Endothelial cell of umbilical vein (primary cell): Measurements from ENCODE around the gene CISH. TPM values are rescaled to one million over a fixed set of nuclear protein-coding genes. Genes with fewer than 3 reads are reported as not detected.

ENCODE experiments used
- BruUV-seq: library from RNA; stranded (reverse); fragments of 400-500 nt; replicated peaks from 2 replicates; lab custom pipeline; 2021; lab: Mats Ljungman, UMichigan
- CTCF ChIA-PET: fragments of 300-600, 350-600 bp; sonication (Branson Sonifier 250); formaldehyde crosslinking; loops from one replicate; lab custom pipeline; 2021; ENCODE audit warnings: antibody characterized with exemption, inconsistent platforms; lab: Charles Lee
- POLR2A ChIA-PET: fragments of 300-600, 350-600 bp; sonication (Branson Sonifier 250); formaldehyde crosslinking; loops from one replicate; lab custom pipeline; 2021; ENCODE audit warnings: antibody characterized with exemption, inconsistent platforms; lab: Charles Lee
- DNase-seq: peaks from one replicate; pipeline ENCODE4 v3.0.0-alpha.2; 2011; ENCODE audit warnings: low read depth, low spot score
- FAIRE-seq: peaks from 2 replicates; lab custom pipeline; 2011; peaks lifted over from hg19 to GRCh38; lab: Jason Lieb, UNC
- H2AFZ ChIP-seq: 2 replicates; pipeline ENCODE4 v1.6.0; 2012; ENCODE audit warnings: low read depth, low read length, control low read depth, inconsistent platforms
- H3K27ac ChIP-seq: 2 replicates; pipeline ENCODE4 v1.5.1; 2011; ENCODE audit warnings: low read depth, mild to moderate bottlenecking, control low read depth, low read length, moderate library complexity; ENCODE audit not compliant: insufficient read depth
- H3K27me3 ChIP-seq, 2 experiments: 2 replicates each; pipeline versions ENCODE4 v1.6.0 to v1.6.1; 2011; ENCODE audit warnings: low read length in 2 of 2, mixed read lengths in 1 of 2; ENCODE audit not compliant: control insufficient read depth in 2 of 2, insufficient read depth in 2 of 2
- H3K36me3 ChIP-seq, 2 experiments: 2 replicates in 1 of 2; 3 replicates in 1 of 2; pipeline ENCODE4 v1.5.1; 2011; ENCODE audit warnings: low read length in 2 of 2, mild to moderate bottlenecking in 1 of 2, moderate library complexity in 1 of 2; ENCODE audit not compliant: control insufficient read depth in 2 of 2, insufficient read depth in 2 of 2; ENCODE audit errors: extremely low read depth in 1 of 2
- H3K4me1 ChIP-seq: 3 replicates; pipeline ENCODE4 v1.5.1; 2011; ENCODE audit warnings: mild to moderate bottlenecking, low read length; ENCODE audit not compliant: control insufficient read depth, insufficient read depth; ENCODE audit errors: extremely low read depth
- H3K4me2 ChIP-seq: 2 replicates; pipeline ENCODE4 v1.6.1; 2011; ENCODE audit warnings: low read length, control low read depth, mixed read lengths; ENCODE audit not compliant: insufficient read depth
- H3K4me3 ChIP-seq, 3 experiments: fragments of 200-600 bp in 1 of 3; sonication (generic), shearing (Covaris generic) in 1 of 3; replicated peaks in 1 of 3; 2 replicates each; pipeline ENCODE4 v1.5.1; 2011 to 2016; ENCODE audit warnings: control low read depth in 3 of 3, low read length in 3 of 3, mild to moderate bottlenecking in 2 of 3, inconsistent platforms in 1 of 3, low read depth in 1 of 3, moderate library complexity in 1 of 3; ENCODE audit not compliant: insufficient read depth in 1 of 3
- H3K79me2 ChIP-seq: 2 replicates; pipeline ENCODE4 v1.6.0; 2012; ENCODE audit warnings: low read length, inconsistent platforms; ENCODE audit not compliant: control insufficient read depth, insufficient read depth
- H3K9ac ChIP-seq: replicated peaks from 2 replicates; pipeline ENCODE3; 2011; ENCODE audit warnings: low read length, control low read depth; ENCODE audit not compliant: insufficient read depth; ENCODE audit errors: extremely low read depth
- H3K9me1 ChIP-seq: replicated peaks from 3 replicates; pipeline ENCODE4 v1.6.0; 2011; ENCODE audit warnings: mild to moderate bottlenecking, low read length; ENCODE audit not compliant: control insufficient read depth, insufficient read depth; ENCODE audit errors: extremely low read depth
- H3K9me3 ChIP-seq: replicated peaks from 2 replicates; pipeline ENCODE4 v1.5.1; 2012; ENCODE audit warnings: low read length, inconsistent platforms; ENCODE audit not compliant: control insufficient read depth, insufficient read depth
- H4K20me1 ChIP-seq: replicated peaks from 2 replicates; pipeline ENCODE3; 2011; ENCODE audit warnings: mild to moderate bottlenecking, low read length; ENCODE audit not compliant: control insufficient read depth, insufficient read depth; ENCODE audit errors: extremely low read depth
- EZH2 ChIP-seq: IDR thresholded peaks from 2 replicates; pipeline ENCODE4 v1.6.1; 2012; ENCODE audit warnings: borderline replicate concordance, low read depth, mild to moderate bottlenecking, moderate library complexity, low read length, inconsistent platforms; ENCODE audit not compliant: severe bottlenecking
- FOS ChIP-seq: IDR thresholded peaks from 2 replicates; pipeline ENCODE4 v1.6.1; 2011; ENCODE audit warnings: mild to moderate bottlenecking, low read length, moderate library complexity, borderline replicate concordance; ENCODE audit not compliant: insufficient read depth
- JUN ChIP-seq: IDR thresholded peaks from 2 replicates; pipeline ENCODE4 v1.6.1; 2011; ENCODE audit warnings: borderline replicate concordance, low read depth; ENCODE audit not compliant: insufficient read length, insufficient read depth
- MYC ChIP-seq: IDR thresholded peaks from one replicate; pipeline ENCODE4 v1.6.1; 2011; ENCODE audit warnings: mild to moderate bottlenecking, low read depth, low read length
- POLR2A ChIP-seq: IDR thresholded peaks from 2 replicates; pipeline ENCODE4 v1.6.1; 2012; ENCODE audit warnings: low read depth, mild to moderate bottlenecking, control low read depth, low read length
- dilution Hi-C: fragments of 300-500 bp; cut with MboI; formaldehyde crosslinking; loops from one replicate; pipeline ENCODE4 v1.15.0; 2019; ENCODE audit warnings: low sequenced_read_pairs; ENCODE audit not compliant: extremely low pct_ligation_motif_present
- intact Hi-C: fragments of 100-400 bp; cut with micrococcal nuclease; formaldehyde crosslinking; loops from one replicate; pipeline ENCODE4 v1.10.0; 2022
- polyA plus RNA-seq, 4 experiments: library from polyadenylated mRNA; depleted of rRNA in 3 of 4; stranded (reverse) in 3 of 4; unstranded in 1 of 4; fragments of >200 nt; gene quantifications; 2 replicates each; pipeline versions ENCODE4 v1.2.1 to v1.2.3, GENCODE V29; 2011 to 2012; ENCODE audit warnings: missing spikeins in 1 of 4
- total RNA-seq: library from RNA; stranded (reverse); gene quantifications from 2 replicates; pipeline ENCODE4 v1.2.3, GENCODE V29; 2021
- TF ChIP-seq, protein P1 (sequence below): IDR thresholded peaks from 2 replicates; pipeline ENCODE4 v1.6.1; 2011; ENCODE audit not compliant: insufficient read depth, insufficient read length
- TF ChIP-seq, protein P2 (sequence below), 2 donors: IDR thresholded peaks; 1 replicate in 1 of 2; 2 replicates in 1 of 2; pipeline ENCODE4 v1.5.1; 2011; ENCODE audit warnings: low read length in 2 of 2, mild to moderate bottlenecking in 2 of 2, moderate library complexity in 2 of 2, control low read depth in 1 of 2, inconsistent platforms in 1 of 2, low read depth in 1 of 2; ENCODE audit not compliant: insufficient read depth in 1 of 2; ENCODE audit errors: extremely low read depth in 1 of 2

CISH gene
- total and polyA plus RNA-seq, 2 donors (not counting 3 experiments of a cell fraction or from before 2014, with no cell fraction given): 2.2 to 4.1 TPM

DNA sequence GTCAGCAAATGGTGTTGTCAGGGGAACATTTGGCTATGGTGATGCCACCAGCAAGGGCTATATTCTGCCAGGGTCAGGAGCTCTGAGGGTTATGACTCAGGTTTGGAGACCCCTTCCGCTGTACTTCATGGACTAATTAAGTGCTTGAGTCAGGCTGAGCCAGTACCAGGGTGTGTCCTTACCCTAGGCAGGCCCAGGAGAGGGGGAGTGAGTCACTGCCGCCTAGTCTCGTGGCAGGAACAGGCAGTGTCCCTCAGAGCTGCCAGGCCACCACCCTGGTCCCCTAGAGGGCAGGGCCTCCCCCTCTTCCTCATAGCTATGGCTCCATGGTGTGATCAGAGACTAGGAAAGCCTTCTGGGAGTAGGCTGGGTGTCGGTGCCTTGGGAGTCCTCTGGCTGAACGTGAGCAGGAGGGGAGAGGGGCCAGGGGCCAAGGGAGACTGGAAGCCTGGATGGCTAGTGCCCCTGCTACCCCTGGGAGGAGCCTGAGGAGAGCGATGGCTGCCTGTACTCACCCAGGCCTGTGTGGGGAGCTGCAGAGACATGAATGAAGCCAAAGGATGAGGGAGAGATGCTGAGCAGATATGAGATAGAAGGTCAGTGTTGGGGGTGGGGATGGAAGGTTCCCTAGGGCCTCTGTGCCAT is 16.0 kb upstream of the CISH start:
- no peak for TF ChIP-seq FOS
- no peak for TF ChIP-seq MYC
- TF ChIP-seq, protein P1, sequence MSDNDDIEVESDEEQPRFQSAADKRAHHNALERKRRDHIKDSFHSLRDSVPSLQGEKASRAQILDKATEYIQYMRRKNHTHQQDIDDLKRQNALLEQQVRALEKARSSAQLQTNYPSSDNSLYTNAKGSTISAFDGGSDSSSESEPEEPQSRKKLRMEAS: no peak
- no peak for TF ChIP-seq EZH2
- no peak for TF ChIP-seq JUN
- TF ChIP-seq, protein P2, sequence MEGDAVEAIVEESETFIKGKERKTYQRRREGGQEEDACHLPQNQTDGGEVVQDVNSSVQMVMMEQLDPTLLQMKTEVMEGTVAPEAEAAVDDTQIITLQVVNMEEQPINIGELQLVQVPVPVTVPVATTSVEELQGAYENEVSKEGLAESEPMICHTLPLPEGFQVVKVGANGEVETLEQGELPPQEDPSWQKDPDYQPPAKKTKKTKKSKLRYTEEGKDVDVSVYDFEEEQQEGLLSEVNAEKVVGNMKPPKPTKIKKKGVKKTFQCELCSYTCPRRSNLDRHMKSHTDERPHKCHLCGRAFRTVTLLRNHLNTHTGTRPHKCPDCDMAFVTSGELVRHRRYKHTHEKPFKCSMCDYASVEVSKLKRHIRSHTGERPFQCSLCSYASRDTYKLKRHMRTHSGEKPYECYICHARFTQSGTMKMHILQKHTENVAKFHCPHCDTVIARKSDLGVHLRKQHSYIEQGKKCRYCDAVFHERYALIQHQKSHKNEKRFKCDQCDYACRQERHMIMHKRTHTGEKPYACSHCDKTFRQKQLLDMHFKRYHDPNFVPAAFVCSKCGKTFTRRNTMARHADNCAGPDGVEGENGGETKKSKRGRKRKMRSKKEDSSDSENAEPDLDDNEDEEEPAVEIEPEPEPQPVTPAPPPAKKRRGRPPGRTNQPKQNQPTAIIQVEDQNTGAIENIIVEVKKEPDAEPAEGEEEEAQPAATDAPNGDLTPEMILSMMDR (IDR thresholded peaks at IDR 0.05; ENCODE audit: extremely low read depth in 1 of 2, insufficient read depth in 1 of 2, low read depth in 1 of 2, low read length in 2 of 2): peak in 1 of 2 donors; percentile 18
- no peak for TF ChIP-seq POLR2A
- dilution Hi-C loops (no loop called here), intact Hi-C loops (no loop called here)
- peak overlapping the region; percentile 60 for H2AFZ ChIP-seq
- no peaks in the 10 kb centered on the region for H3K9me3 ChIP-seq
- no peaks in the 10 kb centered on the region for H3K27me3 ChIP-seq
- H3K4me3 ChIP-seq: no peak overlapping the region
- FAIRE-seq (peak; percentile 38), DNase-seq (peak; percentile 18)
- H3K36me3 ChIP-seq: no peaks in the 10 kb centered on the region
- ChIA-PET POLR2A (no interaction called here), CTCF (interaction anchor here (1.2 to 3.2 kb wide), 4 partner anchors 9 to 683 kb away, joined by 3 to 20 read pairs (median 5); partner anchors contain the start of gene MAPKAPK3)
- no peaks in the 10 kb centered on the region for H3K9me1 ChIP-seq
- H3K4me1 ChIP-seq: peaks cover 7% of the 10 kb centered on the region
- no peak overlapping the region for H3K4me2 ChIP-seq
- no peak overlapping the region for H3K27ac ChIP-seq
- H3K9ac ChIP-seq: no peak overlapping the region
- no peaks in the 10 kb centered on the region for H3K79me2 ChIP-seq
- BruUV-seq: no TSS peak
- H4K20me1 ChIP-seq: no peaks in the 10 kb centered on the region
